Measurements from ENCODE around the gene DYNAP.

The DYNAP gene

DNA sequence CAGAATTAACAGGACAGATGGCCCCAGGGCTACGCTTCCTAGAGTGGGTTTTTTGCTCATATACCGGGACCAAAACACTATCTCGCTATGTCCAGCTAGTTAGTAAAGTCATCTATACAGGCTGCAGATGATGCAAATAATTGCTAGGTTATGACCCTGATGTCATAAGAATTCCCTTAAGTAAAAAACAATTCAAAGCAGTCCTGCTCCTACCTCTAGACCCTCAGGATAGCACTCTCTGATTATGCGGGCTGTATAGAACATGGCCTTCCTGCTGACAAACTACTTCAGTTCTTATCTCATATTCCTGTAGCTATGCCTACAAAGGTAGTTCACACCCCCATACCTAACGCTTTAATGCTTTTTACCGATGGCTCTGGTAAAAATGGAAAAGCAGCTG lies 13.2 kb downstream of the DYNAP start:
- Histone ChIP-seq H3K36me3 (ENCODE audit: control insufficient read depth, insufficient read depth, low read length) (no peaks in the 10 kb centered on the region), H3K9me3 (ENCODE audit: control insufficient read depth, low read length) (no peaks in the 10 kb centered on the region), H3K4me1 (ENCODE audit: control insufficient read depth, insufficient read depth, low read length, poor library complexity, severe bottlenecking) (no peaks in the 10 kb centered on the region), H3K27ac (ENCODE audit: low read depth, low read length, severe bottlenecking) (no peak overlapping the region), H3K4me3 (ENCODE audit: extremely low read depth, insufficient read depth, low read length, poor library complexity, severe bottlenecking) (no peak overlapping the region)
- 90 to 92% methylated on average over 4 to 6 of the region's 6 CpGs for WGBS, 2 experiments (ENCODE audit: insufficient coverage in 2 of 2)

DNA sequence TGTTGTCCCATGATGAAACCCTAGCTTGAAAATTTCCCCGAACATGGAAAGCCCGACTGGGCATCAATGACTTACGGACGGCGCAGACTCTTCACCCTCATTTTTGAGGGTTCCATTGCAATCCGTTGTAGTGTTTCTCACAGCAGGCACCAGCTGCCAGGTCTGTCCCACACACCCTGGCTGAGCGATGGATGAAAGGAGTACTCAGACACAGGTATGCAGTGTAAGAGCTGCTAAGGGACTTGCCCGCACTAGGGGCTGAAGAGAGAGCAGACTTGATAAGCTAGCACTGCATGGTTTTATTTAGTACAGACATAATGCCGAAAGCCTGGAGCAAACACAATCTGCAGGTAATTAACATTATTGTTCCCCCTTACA lies 15.8 kb downstream of the DYNAP start:
- Histone ChIP-seq H3K4me3 (ENCODE audit: extremely low read depth, insufficient read depth, low read length, poor library complexity, severe bottlenecking) (no peak overlapping the region), H3K27ac (ENCODE audit: low read depth, low read length, severe bottlenecking) (no peak overlapping the region), H3K9me3 (ENCODE audit: control insufficient read depth, low read length) (no peaks in the 10 kb centered on the region), H3K4me1 (ENCODE audit: control insufficient read depth, insufficient read depth, low read length, poor library complexity, severe bottlenecking) (no peaks in the 10 kb centered on the region), H3K36me3 (ENCODE audit: control insufficient read depth, insufficient read depth, low read length) (no peaks in the 10 kb centered on the region)
- 86 to 88% methylated on average over 9 of the region's 9 CpGs for WGBS, 2 experiments (ENCODE audit: insufficient coverage in 2 of 2)

DNA sequence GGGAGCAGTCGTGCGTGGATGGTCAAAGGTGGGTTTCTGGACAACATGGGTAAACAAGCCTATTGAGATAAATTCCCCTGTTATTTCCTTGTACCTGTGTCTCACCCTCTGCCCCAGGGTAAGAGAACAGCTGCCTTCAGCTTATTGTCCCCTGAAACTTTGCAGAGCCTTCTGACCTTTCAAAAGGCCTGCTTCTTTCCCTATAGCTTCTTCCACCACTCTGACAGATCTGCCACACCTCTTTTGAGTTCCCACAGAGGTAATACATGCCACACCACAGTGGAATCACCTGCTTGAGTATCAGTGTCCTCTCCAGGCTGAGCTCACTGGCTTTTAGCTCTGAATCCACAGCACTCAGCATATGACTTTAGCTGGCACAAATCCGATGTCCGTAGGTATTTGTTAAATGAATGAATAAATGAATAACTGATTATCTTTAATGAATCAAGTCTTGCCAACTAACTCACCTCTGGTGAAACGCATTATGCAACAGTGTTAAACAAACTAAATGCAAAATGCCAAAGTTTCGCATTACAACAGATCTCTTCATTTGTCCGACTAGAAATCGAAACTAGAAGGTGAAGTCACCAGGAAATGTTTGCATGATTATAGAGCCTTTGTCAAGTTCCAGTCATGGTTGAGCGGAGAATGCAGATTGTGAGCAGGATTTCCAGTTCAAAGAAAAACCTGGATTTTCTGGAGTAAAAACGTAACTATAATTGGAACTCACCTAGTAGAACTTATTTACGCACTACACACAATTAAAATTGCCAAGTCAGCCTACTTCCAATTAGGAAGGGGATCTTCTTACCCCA lies 16.4 kb downstream of the DYNAP start:
- Histone ChIP-seq H3K36me3 (ENCODE audit: control insufficient read depth, insufficient read depth, low read length) (no peaks in the 10 kb centered on the region), H3K9me3 (ENCODE audit: control insufficient read depth, low read length) (no peaks in the 10 kb centered on the region), H3K4me1 (ENCODE audit: control insufficient read depth, insufficient read depth, low read length, poor library complexity, severe bottlenecking) (no peaks in the 10 kb centered on the region), H3K27ac (ENCODE audit: low read depth, low read length, severe bottlenecking) (no peak overlapping the region), H3K4me3 (ENCODE audit: extremely low read depth, insufficient read depth, low read length, poor library complexity, severe bottlenecking) (no peak overlapping the region)
- 58 to 63% methylated on average over 4 to 7 of the region's 11 CpGs for WGBS, 2 experiments (ENCODE audit: insufficient coverage in 2 of 2)

DNA sequence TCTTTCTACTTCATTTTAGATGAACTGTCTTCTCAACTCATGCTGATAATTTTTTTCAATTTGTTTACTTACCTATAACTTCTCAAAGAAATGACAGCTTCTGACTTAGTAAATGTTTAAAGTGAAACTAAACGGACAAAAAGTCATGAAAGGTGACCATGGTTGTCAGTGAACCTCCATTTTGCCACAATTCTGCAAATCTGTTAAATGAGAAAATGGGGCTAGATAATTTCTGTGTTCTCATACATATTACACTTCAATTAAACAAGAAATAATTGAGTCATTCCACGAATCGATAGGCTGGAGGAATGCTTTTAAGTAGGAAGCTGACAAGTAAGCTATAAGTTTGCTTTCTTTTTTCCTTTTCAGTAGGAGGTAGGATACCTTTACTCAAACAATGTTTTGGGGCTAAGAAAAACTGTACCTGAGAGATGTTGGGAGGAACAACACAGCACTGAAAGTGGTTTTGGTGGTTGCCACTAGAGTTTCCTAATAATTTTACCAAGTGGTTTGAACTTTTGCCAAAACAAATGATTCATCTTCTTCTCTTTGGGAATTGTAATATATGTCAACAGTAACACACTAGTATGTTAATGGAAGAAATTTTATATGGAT lies 17.1 kb downstream of the DYNAP start:
- H3K9me3 ChIP-seq (ENCODE audit: control insufficient read depth, low read length), result no peaks in the 10 kb centered on the region
- no CpG with 5 or more reads among the region's 3 CpGs for WGBS, 2 experiments (ENCODE audit: insufficient coverage in 2 of 2)
- H3K4me3 ChIP-seq (ENCODE audit: extremely low read depth, insufficient read depth, low read length, poor library complexity, severe bottlenecking), result no peak overlapping the region
- H3K27ac ChIP-seq (ENCODE audit: low read depth, low read length, severe bottlenecking), result no peak overlapping the region
- no peaks in the 10 kb centered on the region for H3K36me3 ChIP-seq (ENCODE audit: control insufficient read depth, insufficient read depth, low read length)
- H3K4me1 ChIP-seq (ENCODE audit: control insufficient read depth, insufficient read depth, low read length, poor library complexity, severe bottlenecking), result no peaks in the 10 kb centered on the region

DNA sequence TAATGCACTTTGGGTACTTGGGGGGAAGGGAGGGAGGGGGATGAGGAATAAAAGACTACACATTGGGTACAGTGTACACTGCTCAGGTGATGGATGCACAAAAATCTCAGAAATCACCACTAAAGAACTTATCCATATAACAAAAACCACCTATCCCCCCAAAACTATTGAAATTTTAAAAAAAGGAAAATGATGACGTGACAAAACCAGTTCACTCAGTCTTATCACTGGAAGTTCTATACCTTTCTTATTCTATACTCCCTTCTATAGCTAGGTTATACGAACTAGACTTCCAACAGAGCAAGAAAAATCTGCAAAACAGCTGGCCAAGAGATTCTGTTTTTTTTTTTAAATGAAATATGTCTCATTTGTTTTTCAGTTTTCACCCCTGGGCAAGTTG lies 20.8 kb downstream of the DYNAP start:
- Histone ChIP-seq H3K4me3 (ENCODE audit: extremely low read depth, insufficient read depth, low read length, poor library complexity, severe bottlenecking) (no peak overlapping the region), H3K9me3 (ENCODE audit: control insufficient read depth, low read length) (no peaks in the 10 kb centered on the region), H3K27ac (ENCODE audit: low read depth, low read length, severe bottlenecking) (no peak overlapping the region), H3K36me3 (ENCODE audit: control insufficient read depth, insufficient read depth, low read length) (no peaks in the 10 kb centered on the region), H3K4me1 (ENCODE audit: control insufficient read depth, insufficient read depth, low read length, poor library complexity, severe bottlenecking) (no peaks in the 10 kb centered on the region)
- no CpG with 5 or more reads among the region's 2 CpGs for WGBS, 2 experiments (ENCODE audit: insufficient coverage in 2 of 2)

DNA sequence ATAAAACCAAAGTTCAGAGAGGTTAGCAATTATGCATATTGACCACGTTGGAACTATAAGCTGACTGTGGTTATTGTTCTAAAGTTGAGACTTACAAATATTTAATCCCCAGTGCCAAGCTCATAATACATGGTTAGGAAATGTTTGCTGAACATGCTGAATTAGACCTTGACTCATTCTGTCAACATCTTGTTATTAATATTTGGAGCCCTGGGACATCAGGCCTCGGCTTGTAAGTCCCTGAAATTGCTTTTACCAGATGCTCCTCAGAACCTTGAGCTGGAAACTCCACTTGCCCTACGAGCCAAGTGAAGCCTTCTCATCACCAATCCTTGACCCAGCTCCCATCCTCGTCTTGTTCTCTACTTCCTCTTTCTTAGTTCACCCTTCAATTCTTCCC lies 21.2 kb downstream of the DYNAP start:
- no peak overlapping the region for H3K4me3 ChIP-seq (ENCODE audit: extremely low read depth, insufficient read depth, low read length, poor library complexity, severe bottlenecking)
- no peaks in the 10 kb centered on the region for H3K9me3 ChIP-seq (ENCODE audit: control insufficient read depth, low read length)
- H3K36me3 ChIP-seq (ENCODE audit: control insufficient read depth, insufficient read depth, low read length), result no peaks in the 10 kb centered on the region
- no peak overlapping the region for H3K27ac ChIP-seq (ENCODE audit: low read depth, low read length, severe bottlenecking)
- WGBS, 2 experiments (ENCODE audit: insufficient coverage in 2 of 2), result 82 to 87% methylated on average over 3 to 4 of the region's 4 CpGs
- H3K4me1 ChIP-seq (ENCODE audit: control insufficient read depth, insufficient read depth, low read length, poor library complexity, severe bottlenecking), result no peaks in the 10 kb centered on the region

DNA sequence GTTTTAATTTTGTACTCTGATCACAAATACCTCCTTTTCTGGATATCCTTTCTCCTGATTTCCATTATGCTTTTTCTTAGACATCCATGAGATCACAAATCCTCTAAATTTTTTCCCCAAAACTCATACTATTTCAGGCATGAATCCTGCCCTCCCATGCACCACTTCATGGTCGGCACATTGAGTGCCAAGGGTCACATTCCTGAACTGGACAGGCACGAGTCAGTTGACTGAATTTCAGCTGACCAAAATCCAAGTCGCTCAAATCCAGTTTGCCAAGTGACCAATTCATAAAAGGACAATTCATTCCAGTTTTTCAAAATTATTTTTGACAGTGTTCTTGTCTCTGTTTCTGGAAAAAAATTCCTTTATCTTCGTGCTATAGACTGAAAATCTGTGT lies 22.1 kb downstream of the DYNAP start:
- Histone ChIP-seq H3K27ac (ENCODE audit: low read depth, low read length, severe bottlenecking) (no peak overlapping the region), H3K4me3 (ENCODE audit: extremely low read depth, insufficient read depth, low read length, poor library complexity, severe bottlenecking) (no peak overlapping the region), H3K9me3 (ENCODE audit: control insufficient read depth, low read length) (no peaks in the 10 kb centered on the region), H3K36me3 (ENCODE audit: control insufficient read depth, insufficient read depth, low read length) (no peaks in the 10 kb centered on the region), H3K4me1 (ENCODE audit: control insufficient read depth, insufficient read depth, low read length, poor library complexity, severe bottlenecking) (no peaks in the 10 kb centered on the region)
- WGBS, 2 experiments (ENCODE audit: insufficient coverage in 2 of 2), result 83 to 88% methylated on average over 2 of the region's 4 CpGs

DNA sequence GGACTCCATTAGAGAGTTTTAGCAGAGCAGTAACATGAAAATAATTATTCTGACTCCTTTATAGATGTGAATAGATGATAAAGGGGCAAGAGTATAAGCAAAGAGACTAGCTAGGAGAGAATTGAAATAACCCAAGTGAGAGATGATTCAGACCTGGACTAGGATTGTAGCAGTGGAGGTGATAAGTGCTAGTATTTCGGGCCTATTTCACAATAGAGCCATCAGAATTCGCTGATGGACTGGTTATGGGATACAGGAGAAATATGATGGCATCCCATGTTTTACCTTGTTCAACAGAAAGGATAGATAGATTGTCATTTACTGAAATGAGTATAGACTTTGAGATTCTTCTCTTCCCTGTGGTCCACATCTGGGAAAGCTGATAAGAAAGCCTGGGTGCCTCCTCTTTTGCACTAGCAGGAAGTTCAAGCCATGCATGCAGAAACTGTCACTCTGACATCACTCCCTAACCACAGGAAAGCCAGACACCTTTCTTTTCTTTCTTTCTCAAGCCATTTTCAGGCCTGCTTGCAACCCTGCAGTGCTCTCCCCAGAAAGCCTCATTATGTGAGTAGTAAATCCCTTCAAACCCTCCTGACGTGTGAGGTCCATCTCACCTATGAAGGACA lies 25.3 kb downstream of the DYNAP start:
- Histone ChIP-seq H3K9me3 (ENCODE audit: control insufficient read depth, low read length) (peaks cover 5% of the 10 kb centered on the region), H3K27ac (ENCODE audit: low read depth, low read length, severe bottlenecking) (no peak overlapping the region), H3K4me1 (ENCODE audit: control insufficient read depth, insufficient read depth, low read length, poor library complexity, severe bottlenecking) (no peaks in the 10 kb centered on the region), H3K36me3 (ENCODE audit: control insufficient read depth, insufficient read depth, low read length) (no peaks in the 10 kb centered on the region), H3K4me3 (ENCODE audit: extremely low read depth, insufficient read depth, low read length, poor library complexity, severe bottlenecking) (no peak overlapping the region)
- whole genome bisulfite sequencing, 2 experiments (ENCODE audit: insufficient coverage in 2 of 2), result 94 to 96% methylated on average over 2 of the region's 3 CpGs

DNA sequence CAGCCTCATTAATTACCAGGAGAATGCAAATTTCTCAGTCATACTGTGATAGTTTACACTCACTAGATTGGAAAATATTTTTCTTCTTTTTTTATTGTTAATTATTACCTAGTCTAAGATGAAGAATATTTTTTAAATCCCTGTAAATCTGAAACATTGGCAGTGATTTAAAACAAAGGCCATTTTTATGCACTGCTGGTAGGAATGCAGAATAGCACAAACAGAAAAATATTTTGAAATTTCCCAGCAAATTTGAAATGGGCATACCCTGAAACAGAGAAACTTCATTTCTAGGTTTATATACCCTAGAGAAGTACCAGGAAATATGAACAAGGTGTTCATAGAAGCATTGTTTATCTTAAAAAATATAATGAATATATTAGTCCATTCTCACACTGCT lies 31.0 kb downstream of the DYNAP start:
- Histone ChIP-seq H3K4me3 (ENCODE audit: extremely low read depth, insufficient read depth, low read length, poor library complexity, severe bottlenecking) (no peak overlapping the region), H3K36me3 (ENCODE audit: control insufficient read depth, insufficient read depth, low read length) (no peaks in the 10 kb centered on the region), H3K27ac (ENCODE audit: low read depth, low read length, severe bottlenecking) (no peak overlapping the region), H3K4me1 (ENCODE audit: control insufficient read depth, insufficient read depth, low read length, poor library complexity, severe bottlenecking) (no peaks in the 10 kb centered on the region), H3K9me3 (ENCODE audit: control insufficient read depth, low read length) (peaks cover 5% of the 10 kb centered on the region)

DNA sequence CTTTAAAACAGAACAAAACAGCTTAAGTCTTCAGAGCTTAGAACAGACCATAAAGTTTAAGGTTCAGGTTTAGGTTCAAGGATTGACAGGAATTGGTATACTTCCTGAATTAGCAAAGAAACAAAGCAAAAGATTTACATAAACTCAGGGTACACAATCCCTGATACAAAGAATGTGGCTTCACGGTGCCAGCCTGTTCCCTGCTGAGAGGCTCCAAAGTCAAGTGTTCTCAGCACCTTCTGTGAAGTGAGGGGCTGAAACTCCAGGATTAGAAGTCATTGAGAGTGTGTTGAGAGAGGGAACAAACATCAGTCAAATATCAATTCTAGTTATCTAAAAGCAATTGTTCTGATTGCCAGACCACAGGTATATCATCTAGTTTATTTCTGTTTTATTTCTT lies 35.7 kb downstream of the DYNAP start:
- no peaks in the 10 kb centered on the region for H3K4me1 ChIP-seq (ENCODE audit: control insufficient read depth, insufficient read depth, low read length, poor library complexity, severe bottlenecking)
- H3K4me3 ChIP-seq (ENCODE audit: extremely low read depth, insufficient read depth, low read length, poor library complexity, severe bottlenecking), result no peak overlapping the region
- 40% methylated on average over 1 of the region's 1 CpG; no CpG with 5 or more reads in 1 of the 2 experiments for WGBS, 2 experiments (ENCODE audit: insufficient coverage in 2 of 2)

DNA sequence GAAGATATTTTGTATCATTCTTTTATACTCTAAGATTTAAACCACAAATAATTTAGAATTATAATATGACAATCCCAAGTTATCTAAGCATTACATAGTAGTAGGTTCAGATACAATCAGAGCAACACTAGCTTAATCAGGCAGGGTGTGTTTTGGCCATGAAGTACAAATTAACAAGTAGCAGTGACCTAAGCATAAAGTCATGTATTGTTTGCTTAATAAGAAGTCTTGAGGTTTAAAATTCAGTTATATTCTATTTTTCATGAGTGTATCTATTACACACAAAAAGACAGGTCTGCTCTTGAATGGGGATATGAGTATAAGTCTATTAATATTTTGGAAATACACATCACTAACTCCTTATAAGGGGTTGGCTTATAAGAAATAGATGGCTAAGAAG lies 39.9 kb downstream of the DYNAP start:
- Histone ChIP-seq H3K4me1 (ENCODE audit: control insufficient read depth, insufficient read depth, low read length, poor library complexity, severe bottlenecking) (no peaks in the 10 kb centered on the region), H3K4me3 (ENCODE audit: extremely low read depth, insufficient read depth, low read length, poor library complexity, severe bottlenecking) (no peak overlapping the region), H3K36me3 (ENCODE audit: control insufficient read depth, insufficient read depth, low read length) (no peaks in the 10 kb centered on the region), H3K27ac (ENCODE audit: low read depth, low read length, severe bottlenecking) (no peak overlapping the region), H3K9me3 (ENCODE audit: control insufficient read depth, low read length) (no peaks in the 10 kb centered on the region)

More for the DNA sequence above, 35.7 kb downstream of the DYNAP start:
- Histone ChIP-seq H3K27ac (ENCODE audit: low read depth, low read length, severe bottlenecking) (no peak overlapping the region), H3K36me3 (ENCODE audit: control insufficient read depth, insufficient read depth, low read length) (no peaks in the 10 kb centered on the region), H3K9me3 (ENCODE audit: control insufficient read depth, low read length) (no peaks in the 10 kb centered on the region)
